ENCODE results near the gene SEMA4D.

DNA sequence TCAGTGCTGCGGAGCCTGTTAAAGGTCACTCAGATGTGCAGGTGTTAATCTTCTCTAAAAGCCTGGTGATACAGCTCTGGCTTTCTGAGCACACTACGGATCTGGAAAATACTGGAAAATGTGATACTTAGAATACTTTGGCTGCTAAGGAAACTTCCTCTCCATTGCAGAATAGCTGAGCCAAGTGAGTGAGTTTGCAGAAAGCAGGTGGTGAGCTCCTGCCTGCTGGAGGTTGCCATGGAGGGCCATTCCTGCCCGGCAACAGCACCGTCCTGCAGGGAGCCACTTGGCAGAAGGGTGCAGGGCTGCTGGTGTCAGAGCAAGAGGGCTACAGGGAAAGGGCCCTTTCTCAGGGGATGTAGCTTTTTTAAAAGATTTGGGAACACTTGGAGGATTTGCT is 138.9 kb downstream of the SEMA4D start:
- TF ChIP-seq YY1 (IDR thresholded peaks at IDR 0.05; ENCODE audit: low read depth) (no peak), RAD21 (IDR thresholded peaks at IDR 0.05; ENCODE audit: low read depth) (no peak), CREB1 (IDR thresholded peaks at IDR 0.05; ENCODE audit: low read depth) (no peak), EP300 (IDR thresholded peaks at IDR 0.05; ENCODE audit: borderline replicate concordance) (no peak), TAF1 (IDR thresholded peaks at IDR 0.05; ENCODE audit: low read depth) (no peak), TEAD4 (IDR thresholded peaks at IDR 0.05) (no peak), FOXM1 (IDR thresholded peaks at IDR 0.05; ENCODE audit: borderline replicate concordance, low read depth) (no peak), EGR1 (IDR thresholded peaks at IDR 0.05) (no peak), NFIC (IDR thresholded peaks at IDR 0.05) (no peak)
- TF ChIP-seq, protein P1, sequence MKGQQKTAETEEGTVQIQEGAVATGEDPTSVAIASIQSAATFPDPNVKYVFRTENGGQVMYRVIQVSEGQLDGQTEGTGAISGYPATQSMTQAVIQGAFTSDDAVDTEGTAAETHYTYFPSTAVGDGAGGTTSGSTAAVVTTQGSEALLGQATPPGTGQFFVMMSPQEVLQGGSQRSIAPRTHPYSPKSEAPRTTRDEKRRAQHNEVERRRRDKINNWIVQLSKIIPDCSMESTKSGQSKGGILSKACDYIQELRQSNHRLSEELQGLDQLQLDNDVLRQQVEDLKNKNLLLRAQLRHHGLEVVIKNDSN (IDR thresholded peaks at IDR 0.05), result no peak
- TF ChIP-seq, protein P2, sequence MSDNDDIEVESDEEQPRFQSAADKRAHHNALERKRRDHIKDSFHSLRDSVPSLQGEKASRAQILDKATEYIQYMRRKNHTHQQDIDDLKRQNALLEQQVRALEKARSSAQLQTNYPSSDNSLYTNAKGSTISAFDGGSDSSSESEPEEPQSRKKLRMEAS (IDR thresholded peaks at IDR 0.05), result no peak

Measured in Ishikawa (cell line).